GM18873 (cell line): ENCODE measurements around the gene PIGH.
"Not testable (repeated sequence)": the region's sequence is repeated elsewhere in the genome, so short reads cannot be mapped to it uniquely, and the experiment has no call there.

ENCODE experiments used
- ATAC-seq: cut with Tn5 transposase; IDR thresholded peaks from one replicate; pipeline ENCODE4 v1.9.1; 2021; ENCODE audit warnings: mild to moderate bottlenecking, moderate library complexity, moderate number of reproducible peaks; ENCODE audit not compliant: unreplicated experiment, low FRiP score

Gene PIGH

DNA sequence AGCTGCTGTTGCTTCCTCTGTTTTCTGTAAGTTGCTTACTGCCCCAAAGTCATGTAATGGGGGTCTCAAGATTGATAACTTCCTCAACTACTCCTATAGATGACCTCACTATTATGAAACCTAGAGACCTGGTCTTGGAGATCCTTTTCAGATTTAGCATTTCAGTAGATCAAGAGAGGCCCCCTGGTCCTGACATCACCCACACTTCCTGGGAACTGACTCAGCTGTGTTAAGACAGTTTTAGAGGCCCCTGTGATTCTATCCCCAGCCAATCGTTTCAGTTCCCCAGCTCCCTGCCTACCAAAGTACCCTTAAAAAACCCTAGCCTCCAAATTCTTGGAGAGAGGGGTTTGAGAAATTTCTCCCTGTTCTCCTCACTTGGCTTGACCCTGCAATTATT is 10.4 kb upstream of the PIGH start:
- no peak for ATAC-seq

DNA sequence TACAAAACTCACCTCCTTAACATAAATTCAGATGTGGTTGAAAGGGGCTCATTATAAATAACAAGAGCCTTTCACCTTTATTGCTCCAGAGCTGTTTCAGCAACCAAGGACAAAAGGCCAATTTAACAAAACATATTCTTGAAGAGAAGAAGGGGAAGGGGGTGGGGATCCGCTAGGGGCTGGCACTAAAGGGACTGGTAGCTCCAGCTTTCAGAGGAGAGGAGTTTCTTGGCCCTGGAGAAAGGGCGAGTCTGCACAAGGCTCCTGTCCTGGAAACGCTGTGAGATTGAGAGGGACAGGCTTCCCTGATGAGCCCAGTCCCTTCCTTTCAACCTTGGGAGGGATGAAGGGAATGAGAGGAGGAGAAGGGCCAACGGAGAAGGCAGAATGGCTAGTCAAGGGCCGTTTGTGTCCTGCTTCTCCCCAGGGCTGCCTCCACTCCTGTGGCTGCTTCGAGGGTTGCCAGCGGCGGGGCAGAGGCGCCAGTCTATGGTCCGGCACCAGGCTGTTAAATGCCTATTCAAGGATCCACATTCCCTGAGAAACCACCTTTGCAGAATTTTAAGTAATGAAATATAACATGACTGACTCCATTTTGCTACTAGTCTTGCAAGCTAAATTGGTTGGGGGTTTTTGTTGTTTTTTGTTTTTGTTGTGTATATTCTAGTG is 9.7 kb upstream of the PIGH start:
- ATAC-seq: no peak

DNA sequence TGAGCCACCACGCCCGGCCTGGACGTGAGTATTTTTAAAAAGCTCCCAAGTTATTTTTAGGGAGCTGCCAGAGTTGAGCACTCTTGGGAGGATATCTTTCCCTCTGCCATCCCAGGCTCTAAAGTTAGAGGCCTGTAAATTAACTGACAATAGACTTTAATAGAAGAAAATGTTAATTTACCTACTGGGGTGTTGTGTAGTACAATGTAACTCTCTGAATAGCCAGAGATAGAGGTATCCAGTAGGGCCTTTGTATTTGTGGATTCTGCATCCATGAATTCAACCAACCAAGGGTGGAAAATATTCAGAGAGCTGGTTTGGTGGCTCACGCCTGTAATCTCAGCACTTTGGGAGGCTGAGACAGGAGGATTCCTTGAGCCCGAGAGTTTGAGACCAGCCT is 7.6 kb upstream of the PIGH start:
- ATAC-seq: no peak

- ATAC-seq: peak; percentile 55
Observed at GRCh38 chr14:67602995-67603545, 3.0 kb upstream of the PIGH start.

GRCh38 chr14:67602076-67602475 is 2.0 kb upstream of the PIGH start:
- no peak for ATAC-seq

- ATAC-seq: not testable (repeated sequence)
Observed at GRCh38 chr14:67600562-67600974, 500 bp upstream of the PIGH start.

DNA sequence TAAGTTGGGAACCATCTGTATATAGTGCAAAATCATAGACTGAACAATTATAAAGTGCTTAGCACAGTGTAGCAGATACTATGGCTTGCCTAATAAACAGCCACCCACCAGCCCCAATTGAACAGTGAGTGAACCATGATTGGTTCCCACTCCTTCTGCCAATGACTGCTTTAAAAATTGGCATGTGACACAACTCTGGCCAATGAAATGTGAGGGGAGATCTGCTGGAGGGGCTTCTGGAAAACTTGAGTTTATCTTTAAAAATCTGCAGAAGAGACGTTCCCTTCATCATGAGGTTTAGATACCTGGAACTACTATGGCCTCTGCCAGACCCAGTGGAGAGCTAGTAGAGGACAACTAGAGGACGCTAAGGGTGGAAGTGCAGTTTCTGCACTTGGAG is 4.7 kb downstream of the PIGH start:
- ATAC-seq: no peak

GRCh38 chr14:67593650-67594049 is 6.4 kb downstream of the PIGH start:
- not testable (repeated sequence) for ATAC-seq

- ATAC-seq: no peak
Observed at GRCh38 chr14:67589204-67589770, 10.8 kb downstream of the PIGH start.

GRCh38 chr14:67586369-67586768 is 13.7 kb downstream of the PIGH start:
- no peak for ATAC-seq

DNA sequence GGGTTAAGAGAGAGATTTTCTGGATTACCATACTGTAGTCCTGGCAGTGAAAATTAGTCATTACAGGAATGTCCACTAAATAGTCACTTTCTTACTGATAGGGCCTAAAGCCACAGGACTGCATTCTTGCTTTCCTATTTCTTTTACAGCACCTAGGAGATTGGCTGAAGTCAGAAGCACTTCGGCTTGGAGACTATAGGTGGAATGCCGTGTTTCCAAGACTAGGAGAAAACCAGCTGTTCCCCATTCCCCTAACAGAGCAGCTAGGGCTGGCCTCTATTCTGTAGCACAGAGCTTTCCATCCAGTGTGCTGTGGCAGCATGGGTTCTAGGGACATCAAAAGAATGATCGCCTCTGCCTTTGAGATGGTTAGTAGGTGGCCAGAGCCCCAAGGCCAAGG is 15.1 kb downstream of the PIGH start:
- ATAC-seq: no peak

DNA sequence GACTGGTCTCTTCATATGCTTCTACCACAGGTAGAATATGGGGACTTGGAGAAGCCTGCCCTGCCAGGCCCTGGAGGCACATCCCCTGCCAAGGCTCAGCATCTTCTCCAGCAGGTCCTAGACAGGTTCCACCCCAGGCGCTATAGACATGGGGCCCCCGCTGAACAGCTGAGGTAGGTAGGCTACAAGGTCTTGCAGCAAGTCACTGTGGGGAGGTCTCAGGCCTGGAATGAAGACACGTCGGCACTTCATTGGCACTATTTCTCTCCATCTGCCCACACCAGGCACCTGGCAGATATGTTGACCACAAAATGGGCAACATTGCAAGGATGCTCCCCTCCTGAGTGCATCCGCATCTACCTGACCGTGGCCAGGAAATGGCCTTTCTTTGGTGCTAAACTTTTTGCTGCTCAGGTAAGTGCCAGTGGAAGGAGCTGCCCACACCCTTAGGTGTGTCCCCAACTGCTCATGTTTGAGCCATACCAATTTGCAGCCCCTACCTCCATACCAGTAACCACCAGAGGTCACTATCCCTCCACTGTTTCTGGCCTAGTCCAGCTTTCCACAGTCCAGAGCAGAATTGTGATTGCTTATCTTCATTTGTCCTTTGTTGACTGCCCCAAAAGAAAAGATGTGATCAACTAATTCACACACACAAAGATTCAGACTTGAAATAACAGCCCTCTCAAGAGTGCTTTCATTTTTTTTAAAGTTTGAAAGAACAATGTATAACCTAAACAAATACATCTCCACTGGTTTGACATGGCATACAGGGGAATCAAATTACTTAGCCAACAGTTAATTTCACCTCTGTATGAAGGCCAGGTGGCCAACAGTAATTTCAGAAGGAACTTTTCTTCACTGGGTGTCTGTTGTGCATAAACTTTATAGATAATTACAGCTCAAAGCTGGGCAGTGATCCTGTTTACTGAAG is 16.1 kb downstream of the PIGH start:
- ATAC-seq: no peak

DNA sequence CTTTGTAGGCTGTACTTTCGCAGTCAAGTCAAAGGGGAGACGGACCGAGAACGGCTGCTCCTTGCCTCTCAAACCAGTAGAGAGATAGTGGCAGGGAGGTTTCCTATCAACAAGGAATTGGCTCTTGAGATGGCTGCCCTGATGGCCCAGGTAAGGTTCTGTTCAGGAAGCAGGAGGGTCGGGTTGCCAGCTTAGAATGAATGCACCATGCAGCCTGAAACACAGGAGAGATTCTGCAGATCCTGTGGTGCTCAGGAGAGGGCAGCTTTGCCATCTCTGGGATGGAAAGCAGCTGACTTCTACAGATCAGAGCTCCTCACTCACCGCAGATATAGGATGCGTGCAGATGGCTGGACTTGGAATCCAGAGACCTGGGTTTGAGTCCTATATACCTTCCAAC is 18.0 kb downstream of the PIGH start:
- ATAC-seq: no peak

- no peak for ATAC-seq
Observed at GRCh38 chr14:67581643-67582042, 18.4 kb downstream of the PIGH start.

GRCh38 chr14:67580336-67581171 is 19.5 kb downstream of the PIGH start:
- ATAC-seq: no peak

DNA sequence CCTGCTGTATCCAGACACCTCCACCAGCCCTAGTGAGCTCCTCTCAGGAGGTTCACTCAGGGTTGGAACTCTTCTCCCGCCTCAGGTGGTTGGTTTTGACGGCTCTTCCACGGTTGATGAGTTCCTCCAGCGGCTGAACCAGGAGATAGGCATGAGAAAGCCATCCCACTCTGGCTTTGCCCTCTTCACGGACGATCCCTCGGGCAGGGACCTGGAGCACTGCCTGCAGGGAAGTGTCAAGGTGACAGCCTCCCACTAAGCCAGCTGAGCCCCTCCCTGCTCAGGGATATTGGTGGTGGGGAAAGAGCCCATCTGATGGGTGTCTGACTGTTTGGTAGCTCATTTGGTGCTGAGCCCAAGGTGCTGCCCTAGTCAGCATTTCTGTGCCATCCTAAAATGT is 20.4 kb downstream of the PIGH start:
- ATAC-seq: no peak

DNA sequence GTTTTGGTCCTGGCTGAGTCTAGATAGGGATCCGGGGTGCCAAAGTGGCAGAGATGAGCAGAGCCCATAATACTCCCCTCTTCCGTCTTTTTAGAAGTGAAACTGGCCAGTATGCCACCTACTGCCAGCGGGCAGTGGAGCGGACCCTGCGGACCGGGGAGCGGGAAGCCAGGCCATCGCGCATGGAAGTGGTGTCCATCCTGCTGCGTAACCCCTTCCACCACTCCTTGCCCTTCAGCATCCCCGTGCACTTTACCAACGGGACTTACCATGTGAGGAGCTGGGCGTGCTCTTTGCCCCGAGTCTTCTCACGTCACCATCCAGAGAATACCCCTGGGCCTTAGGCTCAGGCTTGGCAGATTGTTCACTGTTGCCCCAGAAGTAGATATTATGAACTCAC is 21.0 kb downstream of the PIGH start:
- ATAC-seq: no peak

DNA sequence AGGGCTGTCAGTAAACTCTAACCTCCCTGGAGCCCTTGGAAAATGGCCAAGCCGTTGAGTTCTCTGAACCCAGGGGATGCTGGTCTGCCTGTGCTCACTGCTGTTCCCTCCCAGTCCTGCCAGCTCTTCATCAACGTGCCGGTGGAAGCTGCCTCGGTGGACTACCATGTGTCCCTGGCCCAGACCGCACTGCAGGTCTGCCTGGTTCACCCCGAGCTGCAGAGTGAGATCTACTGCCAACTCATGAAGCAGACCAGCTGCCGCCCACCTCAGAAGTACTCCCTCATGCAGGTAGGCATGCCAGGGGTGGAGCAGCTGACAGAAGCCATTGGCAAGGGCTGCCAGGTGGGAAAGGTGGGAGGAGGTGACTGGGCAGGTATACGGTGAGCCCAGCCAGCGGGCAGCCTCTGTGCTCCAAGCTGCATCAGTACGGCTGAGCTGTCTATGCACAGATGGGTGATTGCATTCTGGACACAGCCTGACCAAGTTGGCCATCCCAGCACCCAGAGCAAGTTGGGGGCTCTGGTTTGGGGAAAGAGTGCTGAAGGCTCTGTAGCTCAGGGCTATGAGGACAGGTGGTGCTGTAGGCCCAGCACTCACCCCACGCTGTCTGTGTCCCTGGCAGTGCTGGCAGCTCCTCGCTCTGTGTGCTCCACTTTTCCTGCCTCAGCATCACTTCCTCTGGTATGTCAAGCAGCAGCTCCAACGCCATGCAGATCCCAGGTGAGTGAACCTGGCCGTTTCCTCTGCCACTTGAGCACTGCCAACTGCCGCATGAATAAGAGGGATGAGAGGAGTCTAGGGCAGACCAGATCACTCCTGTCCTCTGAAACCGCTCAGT is 21.9 kb downstream of the PIGH start:
- no peak for ATAC-seq

DNA sequence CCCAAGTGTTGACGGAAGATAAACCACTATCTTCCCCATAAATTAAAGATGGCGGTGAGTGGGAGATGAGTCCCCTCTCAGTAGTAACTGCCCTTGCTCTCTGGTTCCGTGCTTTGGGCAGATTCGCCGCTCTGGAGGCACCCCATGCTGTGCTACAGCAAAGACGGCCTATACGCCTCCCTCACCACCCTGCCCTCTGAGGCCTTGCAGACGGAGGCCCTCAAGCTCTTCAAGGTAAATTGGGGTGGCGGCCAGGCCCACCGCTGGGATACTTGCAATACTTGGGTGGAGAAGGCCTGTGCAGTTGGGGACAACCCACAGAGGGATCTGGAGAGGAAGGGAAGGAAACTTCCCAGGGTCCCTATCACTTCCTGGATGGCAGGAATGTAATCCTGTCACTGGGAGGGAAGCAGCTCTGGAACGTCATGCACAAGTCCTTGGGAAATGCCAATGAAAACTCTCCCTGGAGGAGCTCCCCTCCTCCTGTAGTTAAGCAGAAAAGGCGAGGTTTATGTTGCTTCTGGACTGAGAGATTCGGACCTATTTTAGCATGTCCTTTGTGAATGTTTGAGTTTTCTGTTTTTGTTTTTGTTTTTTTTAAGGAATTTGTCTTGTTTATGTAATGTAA is 22.8 kb downstream of the PIGH start:
- no peak for ATAC-seq
